ENCODE measurements around the gene OR2A12. TPM values are rescaled to one million over a fixed set of nuclear protein-coding genes. Genes with fewer than 3 reads are reported as not detected.

Gene OR2A12

Small RNA genes within 50 kb of the gene (small RNA-seq; reads per million reads assigned to genes)
- gene OR2A41P (ENCODE audit: insufficient read depth), result not detected
